Endothelial cell of umbilical vein (primary cell): Measurements from ENCODE around the gene GNAZ. TPM values are rescaled to one million over a fixed set of nuclear protein-coding genes. Genes with fewer than 3 reads are reported as not detected.

Experiments used
- BruUV-seq: library from RNA; stranded (reverse); fragments of 400-500 nt; replicated peaks from 2 replicates; lab custom pipeline; 2021; lab: Mats Ljungman, UMichigan
- CTCF ChIA-PET: fragments of 300-600, 350-600 bp; sonication (Branson Sonifier 250); formaldehyde crosslinking; loops from one replicate; lab custom pipeline; 2021; ENCODE audit warnings: antibody characterized with exemption, inconsistent platforms; lab: Charles Lee
- POLR2A ChIA-PET: fragments of 300-600, 350-600 bp; sonication (Branson Sonifier 250); formaldehyde crosslinking; loops from one replicate; lab custom pipeline; 2021; ENCODE audit warnings: antibody characterized with exemption, inconsistent platforms; lab: Charles Lee
- DNase-seq: peaks from one replicate; pipeline ENCODE4 v3.0.0-alpha.2; 2011; ENCODE audit warnings: low read depth, low spot score
- FAIRE-seq: peaks from 2 replicates; lab custom pipeline; 2011; peaks lifted over from hg19 to GRCh38; lab: Jason Lieb, UNC
- H2AFZ ChIP-seq: 2 replicates; pipeline ENCODE4 v1.6.0; 2012; ENCODE audit warnings: low read depth, low read length, control low read depth, inconsistent platforms
- H3K27ac ChIP-seq: 2 replicates; pipeline ENCODE4 v1.5.1; 2011; ENCODE audit warnings: low read depth, mild to moderate bottlenecking, control low read depth, low read length, moderate library complexity; ENCODE audit not compliant: insufficient read depth
- H3K27me3 ChIP-seq, 2 experiments: 2 replicates each; pipeline versions ENCODE4 v1.6.0 to v1.6.1; 2011; ENCODE audit warnings: low read length in 2 of 2, mixed read lengths in 1 of 2; ENCODE audit not compliant: control insufficient read depth in 2 of 2, insufficient read depth in 2 of 2
- H3K36me3 ChIP-seq, 2 experiments: 2 replicates in 1 of 2; 3 replicates in 1 of 2; pipeline ENCODE4 v1.5.1; 2011; ENCODE audit warnings: low read length in 2 of 2, mild to moderate bottlenecking in 1 of 2, moderate library complexity in 1 of 2; ENCODE audit not compliant: control insufficient read depth in 2 of 2, insufficient read depth in 2 of 2; ENCODE audit errors: extremely low read depth in 1 of 2
- H3K4me1 ChIP-seq: 3 replicates; pipeline ENCODE4 v1.5.1; 2011; ENCODE audit warnings: mild to moderate bottlenecking, low read length; ENCODE audit not compliant: control insufficient read depth, insufficient read depth; ENCODE audit errors: extremely low read depth
- H3K4me2 ChIP-seq: 2 replicates; pipeline ENCODE4 v1.6.1; 2011; ENCODE audit warnings: low read length, control low read depth, mixed read lengths; ENCODE audit not compliant: insufficient read depth
- H3K4me3 ChIP-seq, 3 experiments: fragments of 200-600 bp in 1 of 3; sonication (generic), shearing (Covaris generic) in 1 of 3; replicated peaks in 1 of 3; 2 replicates each; pipeline ENCODE4 v1.5.1; 2011 to 2016; ENCODE audit warnings: control low read depth in 3 of 3, low read length in 3 of 3, mild to moderate bottlenecking in 2 of 3, inconsistent platforms in 1 of 3, low read depth in 1 of 3, moderate library complexity in 1 of 3; ENCODE audit not compliant: insufficient read depth in 1 of 3
- H3K79me2 ChIP-seq: 2 replicates; pipeline ENCODE4 v1.6.0; 2012; ENCODE audit warnings: low read length, inconsistent platforms; ENCODE audit not compliant: control insufficient read depth, insufficient read depth
- H3K9ac ChIP-seq: replicated peaks from 2 replicates; pipeline ENCODE3; 2011; ENCODE audit warnings: low read length, control low read depth; ENCODE audit not compliant: insufficient read depth; ENCODE audit errors: extremely low read depth
- H3K9me1 ChIP-seq: replicated peaks from 3 replicates; pipeline ENCODE4 v1.6.0; 2011; ENCODE audit warnings: mild to moderate bottlenecking, low read length; ENCODE audit not compliant: control insufficient read depth, insufficient read depth; ENCODE audit errors: extremely low read depth
- H3K9me3 ChIP-seq: replicated peaks from 2 replicates; pipeline ENCODE4 v1.5.1; 2012; ENCODE audit warnings: low read length, inconsistent platforms; ENCODE audit not compliant: control insufficient read depth, insufficient read depth
- H4K20me1 ChIP-seq: replicated peaks from 2 replicates; pipeline ENCODE3; 2011; ENCODE audit warnings: mild to moderate bottlenecking, low read length; ENCODE audit not compliant: control insufficient read depth, insufficient read depth; ENCODE audit errors: extremely low read depth
- CTCF ChIP-seq, 2 donors: IDR thresholded peaks; 1 replicate in 1 of 2; 2 replicates in 1 of 2; pipeline ENCODE4 v1.5.1; 2011; ENCODE audit warnings: low read length in 2 of 2, mild to moderate bottlenecking in 2 of 2, moderate library complexity in 2 of 2, control low read depth in 1 of 2, inconsistent platforms in 1 of 2, low read depth in 1 of 2; ENCODE audit not compliant: insufficient read depth in 1 of 2; ENCODE audit errors: extremely low read depth in 1 of 2
- EZH2 ChIP-seq: IDR thresholded peaks from 2 replicates; pipeline ENCODE4 v1.6.1; 2012; ENCODE audit warnings: borderline replicate concordance, low read depth, mild to moderate bottlenecking, moderate library complexity, low read length, inconsistent platforms; ENCODE audit not compliant: severe bottlenecking
- FOS ChIP-seq: IDR thresholded peaks from 2 replicates; pipeline ENCODE4 v1.6.1; 2011; ENCODE audit warnings: mild to moderate bottlenecking, low read length, moderate library complexity, borderline replicate concordance; ENCODE audit not compliant: insufficient read depth
- GATA2 ChIP-seq: IDR thresholded peaks from 2 replicates; pipeline ENCODE4 v1.7.0; 2011; ENCODE audit warnings: low read depth, mild to moderate bottlenecking, moderate library complexity, mixed read lengths, low read length; ENCODE audit not compliant: insufficient read length, insufficient read depth
- JUN ChIP-seq: IDR thresholded peaks from 2 replicates; pipeline ENCODE4 v1.6.1; 2011; ENCODE audit warnings: borderline replicate concordance, low read depth; ENCODE audit not compliant: insufficient read length, insufficient read depth
- MAX ChIP-seq: IDR thresholded peaks from 2 replicates; pipeline ENCODE4 v1.6.1; 2011; ENCODE audit not compliant: insufficient read depth, insufficient read length
- MYC ChIP-seq: IDR thresholded peaks from one replicate; pipeline ENCODE4 v1.6.1; 2011; ENCODE audit warnings: mild to moderate bottlenecking, low read depth, low read length
- POLR2A ChIP-seq: IDR thresholded peaks from 2 replicates; pipeline ENCODE4 v1.6.1; 2012; ENCODE audit warnings: low read depth, mild to moderate bottlenecking, control low read depth, low read length
- POLR2AphosphoS5 ChIP-seq: IDR thresholded peaks from 2 replicates; pipeline ENCODE4 v1.6.1; 2012; ENCODE audit warnings: low read depth, mild to moderate bottlenecking, control low read depth, low read length, moderate library complexity; ENCODE audit not compliant: insufficient read depth
- dilution Hi-C: fragments of 300-500 bp; cut with MboI; formaldehyde crosslinking; loops from one replicate; pipeline ENCODE4 v1.15.0; 2019; ENCODE audit warnings: low sequenced_read_pairs; ENCODE audit not compliant: extremely low pct_ligation_motif_present
- intact Hi-C: fragments of 100-400 bp; cut with micrococcal nuclease; formaldehyde crosslinking; loops from one replicate; pipeline ENCODE4 v1.10.0; 2022
- polyA plus RNA-seq, 4 experiments: library from polyadenylated mRNA; depleted of rRNA in 3 of 4; stranded (reverse) in 3 of 4; unstranded in 1 of 4; fragments of >200 nt; gene quantifications; 2 replicates each; pipeline versions ENCODE4 v1.2.1 to v1.2.3, GENCODE V29; 2011 to 2012; ENCODE audit warnings: missing spikeins in 1 of 4
- total RNA-seq: library from RNA; stranded (reverse); gene quantifications from 2 replicates; pipeline ENCODE4 v1.2.3, GENCODE V29; 2021

The GNAZ gene
- total and polyA plus RNA-seq, 2 donors (not counting 3 experiments of a cell fraction or from before 2014, with no cell fraction given): 0.44 to 0.86 TPM

GRCh38 chr22:23053051-23053707 is 17.1 kb upstream of the GNAZ start:
- DNase-seq: no peak
- Histone ChIP-seq H3K79me2 (no peaks in the 10 kb centered on the region), H3K27me3 (peaks cover 3 to 7% of the 10 kb centered on the region in 2 experiments), H3K4me2 (no peak overlapping the region), H3K36me3 (no peaks in the 10 kb centered on the region), H4K20me1 (no peaks in the 10 kb centered on the region), H3K4me3 (no peak overlapping the region), H3K4me1 (no peaks in the 10 kb centered on the region), H2AFZ (no peak overlapping the region), H3K9ac (no peak overlapping the region), H3K27ac (no peak overlapping the region), H3K9me1 (no peaks in the 10 kb centered on the region), H3K9me3 (no peaks in the 10 kb centered on the region)
- CTCF ChIA-PET: no interaction called here
- TF ChIP-seq GATA2 (no peak), EZH2 (no peak), FOS (no peak), JUN (no peak), MYC (no peak), MAX (no peak), POLR2A (no peak), POLR2AphosphoS5 (no peak), CTCF (IDR thresholded peaks at IDR 0.05; ENCODE audit: extremely low read depth in 1 of 2, insufficient read depth in 1 of 2, low read depth in 1 of 2, low read length in 2 of 2) (no peak)
- BruUV-seq: no TSS peak
- dilution Hi-C loops: no loop called here
- POLR2A ChIA-PET: no interaction called here
- intact Hi-C loops: no loop called here
- FAIRE-seq: no peak
